CD4-positive, alpha-beta T cell treated with Interleukin-10 for 1 hour (primary cell): ENCODE results near the gene CCDC88B.
"Not testable (repeated sequence)": the region's sequence is repeated elsewhere in the genome, so short reads cannot be mapped to it uniquely, and the experiment has no call there.

Source experiments
- DNase-seq: peaks from one replicate; pipeline ENCODE4 v3.0.0-alpha.2; 2020

CCDC88B gene

DNA sequence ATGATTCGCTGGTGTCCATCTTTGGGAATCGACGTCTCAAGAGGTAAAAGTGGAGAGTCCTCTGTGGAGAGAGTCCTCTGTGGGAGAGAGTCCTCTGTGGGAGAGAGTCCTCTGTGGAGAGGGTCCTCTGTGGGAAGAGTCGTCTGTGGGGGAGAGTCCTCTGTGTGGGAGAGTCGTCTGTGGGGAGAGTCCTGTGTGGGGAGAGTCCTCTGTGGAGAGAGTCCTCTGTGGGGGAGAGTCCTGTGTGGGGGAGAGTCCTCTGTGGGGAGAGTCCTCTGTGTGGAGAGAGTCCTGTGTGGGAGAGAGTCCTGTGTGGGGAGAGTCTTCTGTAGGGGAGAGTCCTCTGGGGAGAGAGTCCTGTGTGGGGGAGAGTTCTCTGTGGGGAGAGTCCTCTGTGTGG, 19.0 kb upstream of the CCDC88B start:
- DNase-seq: no peak

DNA sequence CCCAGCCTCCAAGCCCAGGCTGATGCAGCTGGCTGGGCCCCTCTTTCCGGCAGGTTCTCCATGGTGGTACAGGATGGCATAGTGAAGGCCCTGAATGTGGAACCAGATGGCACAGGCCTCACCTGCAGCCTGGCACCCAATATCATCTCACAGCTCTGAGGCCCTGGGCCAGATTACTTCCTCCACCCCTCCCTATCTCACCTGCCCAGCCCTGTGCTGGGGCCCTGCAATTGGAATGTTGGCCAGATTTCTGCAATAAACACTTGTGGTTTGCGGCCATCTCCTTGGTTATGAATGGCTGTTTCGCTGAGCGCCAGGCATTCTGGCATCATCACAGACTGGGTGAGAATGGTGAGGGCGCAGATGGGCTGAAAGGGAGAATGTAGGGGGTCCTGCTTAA, 18.5 kb upstream of the CCDC88B start:
- DNase-seq: no peak

DNA sequence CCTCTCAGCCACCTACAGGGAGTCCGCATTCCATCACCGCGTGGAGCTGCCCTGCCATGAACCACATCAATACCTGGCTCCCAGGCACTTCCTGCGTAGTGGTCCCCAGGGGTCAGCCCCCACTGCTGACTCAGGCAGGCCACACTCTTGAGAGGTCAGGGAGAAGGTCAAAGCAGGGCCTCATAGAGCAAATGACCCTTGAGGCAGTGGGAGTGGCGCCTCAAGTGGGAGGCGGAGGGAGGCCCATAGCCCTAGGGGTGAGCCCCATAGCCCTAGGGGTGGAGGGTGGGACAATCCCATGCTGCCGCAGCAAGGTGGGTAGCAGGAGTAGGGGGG, 17.1 kb upstream of the CCDC88B start:
- no peak for DNase-seq

- DNase-seq: no peak
Measured at GRCh38 chr11:64323373-64323772, 16.6 kb upstream of the CCDC88B start.

GRCh38 chr11:64323984-64324383, 16.0 kb upstream of the CCDC88B start:
- DNase-seq: not testable (repeated sequence)

- no peak for DNase-seq
Measured at GRCh38 chr11:64324692-64325469, 15.1 kb upstream of the CCDC88B start.

GRCh38 chr11:64327375-64327774, 12.6 kb upstream of the CCDC88B start:
- no peak for DNase-seq

GRCh38 chr11:64327993-64328392, 12.0 kb upstream of the CCDC88B start:
- no peak for DNase-seq

- DNase-seq: no peak
Measured at GRCh38 chr11:64330888-64331287, 9.1 kb upstream of the CCDC88B start.

DNA sequence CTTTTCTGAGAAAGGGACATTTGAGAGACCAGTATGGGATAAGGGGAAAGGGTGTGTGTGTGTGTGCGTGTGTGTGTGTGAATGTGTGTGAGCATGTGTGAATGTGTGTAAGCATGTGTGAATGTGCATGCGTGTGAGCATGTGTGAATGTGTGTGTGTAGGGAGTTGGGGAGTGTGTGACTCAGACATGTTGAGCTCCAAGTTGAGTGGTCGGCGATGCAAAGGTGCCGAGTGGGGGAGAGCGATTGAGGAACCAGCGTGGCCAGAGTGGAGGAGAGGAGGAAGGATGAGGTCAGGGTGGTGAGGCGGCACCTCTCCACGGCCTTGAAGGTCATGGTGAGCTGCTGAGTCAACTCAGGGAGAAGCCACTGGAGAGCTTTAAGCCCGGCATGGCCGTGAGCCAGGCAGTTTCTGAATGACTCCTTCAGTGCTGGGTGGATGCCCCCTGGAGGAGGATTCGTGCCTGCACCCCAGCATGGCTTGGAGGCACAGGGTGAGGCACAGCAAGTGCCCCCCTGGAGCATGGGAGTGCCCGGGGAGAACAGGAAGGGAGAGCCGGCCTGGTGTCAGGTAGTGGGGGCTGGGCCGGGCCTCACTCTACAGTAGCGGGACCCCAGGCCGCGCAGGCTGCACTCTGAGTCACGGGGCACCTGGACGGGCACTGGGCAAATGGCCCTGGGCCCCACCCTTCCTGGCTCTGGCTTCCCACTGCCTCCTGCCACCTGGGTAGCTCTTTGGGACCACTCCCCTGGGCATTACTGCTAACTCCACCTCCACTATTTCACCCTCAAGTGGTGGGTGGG, 8.2 kb upstream of the CCDC88B start:
- peak; percentile 76 for DNase-seq

DNA sequence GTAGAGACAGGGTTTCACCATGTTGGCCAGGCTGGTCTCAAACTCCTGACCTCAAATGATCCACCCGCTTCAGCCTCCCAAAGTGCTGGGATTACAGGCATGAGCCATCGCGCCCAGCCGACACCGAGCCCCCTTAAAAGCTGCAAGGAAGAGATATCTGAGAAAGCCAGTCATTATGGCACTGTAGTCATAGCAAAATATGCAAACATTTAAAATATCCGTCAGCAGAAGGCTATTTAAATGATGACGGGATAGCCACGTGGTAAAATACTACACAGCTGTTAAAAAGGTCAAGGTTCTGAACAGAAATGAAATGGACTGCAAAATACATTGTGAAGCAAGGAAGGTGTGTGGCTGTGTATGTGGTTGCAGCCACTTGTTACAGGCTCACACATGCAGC, 6.4 kb upstream of the CCDC88B start:
- no peak for DNase-seq

GRCh38 chr11:64334764-64335735, 5.0 kb upstream of the CCDC88B start:
- DNase-seq: no peak

GRCh38 chr11:64337538-64338249, 2.3 kb upstream of the CCDC88B start:
- DNase-seq: no peak

DNA sequence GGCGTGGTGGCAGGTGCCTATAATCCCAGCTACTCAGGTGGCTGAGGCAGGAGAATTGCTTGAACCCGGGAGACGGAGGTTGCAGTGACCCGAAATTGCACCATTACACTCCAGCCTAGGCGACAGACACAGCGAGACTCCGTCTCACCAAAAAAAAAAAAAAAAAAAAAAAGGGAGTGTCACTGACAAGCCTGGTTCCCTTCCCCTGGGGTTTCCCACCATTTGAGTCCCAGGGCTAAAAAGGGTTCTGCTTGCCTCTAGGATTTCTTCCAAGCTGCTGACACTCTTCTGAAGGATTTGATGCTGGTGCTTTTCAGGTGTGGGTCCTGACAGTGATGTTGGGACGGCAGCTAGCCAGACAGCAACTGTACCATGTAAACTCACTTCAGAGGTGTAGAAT, 1.3 kb upstream of the CCDC88B start:
- no peak for DNase-seq

GRCh38 chr11:64339286-64339685, 718 bp upstream of the CCDC88B start:
- DNase-seq: no peak

DNA sequence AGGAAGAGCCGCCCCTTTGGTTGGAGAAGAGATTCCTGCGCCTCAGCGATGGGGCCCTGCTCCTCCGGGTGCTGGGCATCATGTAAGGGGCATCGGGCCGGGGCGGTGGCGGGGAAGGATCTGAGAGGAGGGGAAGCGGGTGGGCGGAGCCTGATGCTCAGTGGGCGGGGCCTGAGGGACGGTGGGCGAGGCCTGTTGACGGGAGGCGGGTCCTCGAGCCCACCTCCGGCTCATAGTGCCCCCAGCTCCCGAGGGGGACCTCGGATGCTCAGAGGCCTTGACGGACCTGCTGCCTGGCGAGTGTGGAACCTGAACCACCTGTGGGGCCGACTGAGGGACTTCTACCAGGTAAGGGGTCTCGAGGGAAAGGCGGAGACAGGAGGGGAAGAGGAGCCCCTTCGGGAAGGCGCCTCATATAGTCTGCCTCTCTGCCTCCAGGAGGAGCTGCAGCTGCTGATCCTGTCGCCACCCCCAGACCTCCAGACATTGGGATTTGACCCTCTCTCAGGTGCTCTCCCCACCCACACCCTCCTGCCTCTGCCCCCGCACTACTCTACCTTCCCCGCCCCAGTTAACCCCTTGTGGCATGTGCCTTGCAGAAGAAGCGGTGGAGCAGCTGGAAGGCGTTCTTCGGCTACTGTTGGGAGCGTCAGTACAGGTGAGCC, 799 bp downstream of the CCDC88B start:
- peak; percentile 79 for DNase-seq

DNA sequence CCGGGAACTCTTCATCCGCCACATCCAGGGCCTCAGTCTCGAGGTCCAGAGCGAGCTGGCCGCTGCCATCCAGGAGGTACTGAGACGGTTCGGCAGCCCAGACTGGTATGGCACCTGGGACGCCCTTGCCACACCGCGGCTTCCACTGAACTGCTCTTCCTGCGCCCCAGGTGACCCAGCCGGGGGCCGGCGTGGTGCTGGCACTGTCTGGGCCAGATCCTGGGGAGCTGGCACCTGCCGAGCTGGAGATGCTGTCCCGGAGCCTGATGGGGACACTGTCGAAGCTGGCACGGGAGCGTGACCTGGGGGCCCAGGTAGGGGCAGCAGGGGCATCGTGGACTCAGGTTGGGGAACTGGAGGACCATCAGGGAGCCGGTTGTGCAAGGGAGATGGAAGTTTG, 1.4 kb downstream of the CCDC88B start:
- no peak for DNase-seq

DNA sequence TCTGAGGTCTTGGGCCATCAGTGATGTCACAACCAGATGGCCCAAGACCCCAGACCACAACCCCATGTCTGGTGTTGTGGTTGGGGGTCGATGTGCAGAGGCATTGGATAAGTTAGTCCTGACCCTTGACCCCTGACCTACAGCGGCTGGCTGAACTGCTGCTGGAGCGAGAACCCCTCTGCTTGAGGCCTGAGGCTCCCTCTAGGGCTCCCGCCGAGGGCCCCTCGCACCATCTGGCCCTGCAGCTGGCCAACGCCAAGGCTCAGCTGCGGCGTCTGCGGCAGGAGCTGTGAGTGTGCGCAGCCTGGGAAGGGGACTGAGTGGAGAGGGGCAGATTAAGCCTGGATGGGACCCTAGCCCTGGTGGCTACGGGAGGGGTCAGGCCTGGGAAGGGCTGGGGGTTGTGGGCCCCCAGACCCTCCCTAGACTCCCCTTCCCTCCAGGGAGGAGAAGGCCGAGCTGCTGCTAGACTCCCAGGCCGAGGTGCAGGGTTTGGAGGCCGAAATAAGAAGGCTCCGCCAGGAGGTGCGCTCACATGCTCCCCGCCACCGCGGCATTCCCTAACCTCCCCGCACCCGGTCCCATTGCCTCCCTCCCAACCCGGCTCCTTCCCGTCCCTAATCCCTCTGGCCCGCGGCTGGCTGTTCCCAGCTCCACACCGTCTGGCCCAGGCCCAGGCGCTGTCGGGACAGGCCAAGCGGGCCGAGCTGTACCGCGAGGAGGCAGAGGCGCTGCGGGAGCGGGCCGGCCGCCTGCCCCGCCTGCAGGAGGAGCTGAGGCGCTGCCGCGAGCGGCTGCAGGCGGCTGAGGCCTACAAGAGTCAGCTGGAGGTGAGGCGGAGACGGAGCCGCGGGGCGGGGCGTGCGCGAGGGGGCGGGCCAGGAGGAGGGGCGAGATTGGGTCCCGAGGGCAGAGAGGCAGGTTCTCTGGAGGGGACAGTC, 2.1 kb downstream of the CCDC88B start:
- DNase-seq: peak; percentile 93

DNA sequence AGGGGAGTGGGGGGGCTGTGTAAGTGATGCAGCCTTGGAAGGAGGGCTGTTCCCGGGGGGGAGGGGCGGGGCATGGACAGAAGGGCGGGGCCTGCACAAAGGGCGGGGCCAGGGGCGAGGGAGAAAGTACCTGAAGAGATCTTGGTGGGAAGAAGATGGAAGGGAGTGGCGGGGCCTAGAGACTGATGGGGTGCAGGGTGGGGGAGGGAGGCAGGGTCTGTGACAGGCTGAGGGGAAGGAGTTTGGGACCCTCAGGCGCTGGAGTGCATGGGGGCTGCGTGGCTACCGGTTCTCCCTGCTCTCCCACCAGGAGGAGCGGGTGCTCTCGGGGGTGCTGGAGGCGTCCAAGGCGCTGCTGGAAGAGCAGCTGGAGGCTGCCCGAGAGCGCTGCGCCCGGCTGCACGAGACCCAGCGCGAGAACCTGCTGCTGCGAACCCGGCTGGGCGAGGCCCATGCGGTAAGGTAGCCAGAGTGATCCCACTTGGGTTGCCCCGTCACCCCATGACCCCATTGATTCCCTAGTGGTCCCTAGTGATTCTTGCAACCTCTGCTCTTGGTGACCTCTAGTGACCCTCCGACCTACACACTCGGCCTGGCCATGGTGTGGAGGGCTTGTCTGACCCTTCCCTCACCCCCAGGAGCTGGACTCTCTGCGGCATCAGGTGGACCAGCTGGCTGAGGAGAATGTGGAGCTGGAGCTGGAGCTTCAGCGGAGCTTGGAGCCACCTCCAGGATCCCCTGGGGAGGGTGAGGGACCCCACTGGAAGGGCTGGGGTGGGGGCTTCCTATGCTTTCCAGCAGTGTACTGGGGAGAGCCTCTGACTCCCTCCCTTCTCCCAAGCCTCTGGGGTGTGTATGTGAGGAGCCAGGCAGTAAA, 3.1 kb downstream of the CCDC88B start:
- no peak for DNase-seq
